HepG2 (cell line): ENCODE measurements around the gene LDAH. TPM values are rescaled to one million over a fixed set of nuclear protein-coding genes. Genes with fewer than 3 reads are reported as not detected.

ENCODE experiments used
- ARHGAP35 ChIP-seq: sonication (generic); formaldehyde crosslinking; IDR thresholded peaks from 2 replicates; pipeline ENCODE4 v1.9.0; 2022; ENCODE audit warnings: mild to moderate bottlenecking, inconsistent platforms, moderate library complexity, missing genetic modification reagents, borderline replicate concordance
- BORCS8-MEF2B ChIP-seq: sonication (generic); formaldehyde crosslinking; IDR thresholded peaks from 2 replicates; pipeline ENCODE4 v1.8.0; 2022; ENCODE audit warnings: mild to moderate bottlenecking, missing genetic modification reagents
- CREM ChIP-seq, 2 experiments: sonication (generic) in 1 of 2; formaldehyde crosslinking in 1 of 2; IDR thresholded peaks; 2 replicates each; pipeline versions ENCODE4 v1.4.0 to v1.6.1; 2016 to 2020; ENCODE audit warnings: antibody characterized with exemption in 1 of 2, mild to moderate bottlenecking in 1 of 2, missing genetic modification reagents in 1 of 2
- DZIP1 ChIP-seq: sonication (generic); formaldehyde crosslinking; IDR thresholded peaks from 2 replicates; pipeline ENCODE4 v1.5.0; 2020; ENCODE audit warnings: mild to moderate bottlenecking, missing genetic modification reagents
- FOXJ3 ChIP-seq: sonication (generic); formaldehyde crosslinking; IDR thresholded peaks from 2 replicates; pipeline ENCODE4 v1.4.0; 2020; ENCODE audit warnings: missing genetic modification reagents, mild to moderate bottlenecking, borderline replicate concordance
- FOXO4 ChIP-seq: sonication (generic); formaldehyde crosslinking; conservative IDR thresholded peaks from 2 replicates; pipeline ENCODE4 v1.8.1; 2023; ENCODE audit warnings: missing genetic modification reagents
- GZF1 ChIP-seq: sonication (generic); formaldehyde crosslinking; IDR thresholded peaks from 2 replicates; pipeline ENCODE4 v1.5.1; 2020; ENCODE audit warnings: mild to moderate bottlenecking, missing genetic modification reagents
- MED8 ChIP-seq: sonication (generic); formaldehyde crosslinking; IDR thresholded peaks from 2 replicates; pipeline ENCODE4 v1.8.1; 2023; ENCODE audit warnings: mild to moderate bottlenecking, missing genetic modification reagents; ENCODE audit not compliant: insufficient replicate concordance
- MIXL1 ChIP-seq: IDR thresholded peaks from 2 replicates; pipeline ENCODE4 v1.6.1; 2016
- NCOA2 ChIP-seq: sonication (generic); formaldehyde crosslinking; IDR thresholded peaks from 2 replicates; pipeline ENCODE4 v1.8.0; 2022; ENCODE audit warnings: inconsistent platforms
- PAX8 ChIP-seq: sonication (generic); formaldehyde crosslinking; IDR thresholded peaks from 2 replicates; pipeline ENCODE4 v1.8.0; 2022; ENCODE audit warnings: mild to moderate bottlenecking, missing genetic modification reagents, borderline replicate concordance
- RCOR2 ChIP-seq: IDR thresholded peaks from 2 replicates; pipeline ENCODE4 v1.6.1; 2016; ENCODE audit warnings: missing biosample characterization, missing genetic modification reagents
- SOX6 ChIP-seq, 2 experiments: fragments of 450-650 bp in 1 of 2; sonication (generic) in 1 of 2; formaldehyde crosslinking in 1 of 2; IDR thresholded peaks; 2 replicates each; pipeline versions ENCODE4 v1.4.0 to v1.6.1; 2017 to 2020; ENCODE audit warnings: antibody characterized with exemption in 1 of 2, mild to moderate bottlenecking in 1 of 2, missing genetic modification reagents in 1 of 2
- TFAP4 ChIP-seq: sonication (generic); IDR thresholded peaks from 2 replicates; pipeline ENCODE4 v1.6.1; 2016; ENCODE audit warnings: low read depth, borderline replicate concordance
- THAP7 ChIP-seq: sonication (generic); formaldehyde crosslinking; IDR thresholded peaks from 2 replicates; pipeline ENCODE4 v1.8.1; 2023; ENCODE audit warnings: mild to moderate bottlenecking, missing genetic modification reagents
- ZBTB7A ChIP-seq: sonication (generic); formaldehyde crosslinking; IDR thresholded peaks from 2 replicates; pipeline ENCODE4 v1.8.0; 2022; ENCODE audit warnings: mild to moderate bottlenecking, missing genetic modification reagents
- ZFX ChIP-seq: sonication (generic); formaldehyde crosslinking; IDR thresholded peaks from 2 replicates; pipeline ENCODE4 v1.4.0; 2020; ENCODE audit warnings: mild to moderate bottlenecking, low read depth, missing genetic modification reagents, moderate library complexity
- ZMYM4 ChIP-seq: sonication (generic); formaldehyde crosslinking; IDR thresholded peaks from 2 replicates; pipeline ENCODE4 v1.8.1; 2023; ENCODE audit warnings: mild to moderate bottlenecking, missing genetic modification reagents
- ZNF124 ChIP-seq: sonication (generic); formaldehyde crosslinking; IDR thresholded peaks from 2 replicates; pipeline ENCODE4 v1.4.0; 2020; ENCODE audit warnings: missing genetic modification reagents
- ZNF260 ChIP-seq: sonication (generic); formaldehyde crosslinking; IDR thresholded peaks from 2 replicates; pipeline ENCODE4 v1.4.0; 2020; ENCODE audit warnings: missing genetic modification reagents, low read depth, mild to moderate bottlenecking, borderline replicate concordance
- ZNF331 ChIP-seq: sonication (generic); formaldehyde crosslinking; IDR thresholded peaks from 2 replicates; pipeline ENCODE4 v1.4.0; 2020; ENCODE audit warnings: missing genetic modification reagents
- ZNF362 ChIP-seq: sonication (generic); formaldehyde crosslinking; IDR thresholded peaks from 2 replicates; pipeline ENCODE4 v1.4.0; 2020; ENCODE audit warnings: missing genetic modification reagents, mild to moderate bottlenecking, borderline replicate concordance
- ZNF652 ChIP-seq: IDR thresholded peaks from 2 replicates; pipeline ENCODE4 v1.6.1; 2016; ENCODE audit warnings: low read depth, borderline replicate concordance
- polyA plus RNA-seq, 8 experiments: library from polyadenylated mRNA; depleted of rRNA in 3 of 8; stranded (reverse) in 7 of 8; unstranded in 1 of 8; fragments of >200 nt; fragmentation: Illumina TruSeq in 4 of 8; extraction: Trizol in 4 of 8; gene quantifications; 2 replicates each; pipeline versions ENCODE4 v1.2.1 to v1.2.3, GENCODE V29; 2011 to 2016; ENCODE audit warnings: low read depth in 4 of 8, missing spikeins in 1 of 8, mixed read lengths in 1 of 8; ENCODE audit not compliant: insufficient read depth in 1 of 8
- total RNA-seq, 5 experiments: library from RNA; depleted of rRNA; stranded (reverse); fragments of >200 nt; fragmentation: Illumina TruSeq; extraction: Trizol; gene quantifications; 2 replicates each; pipeline ENCODE4 v1.2.3, GENCODE V29; 2016; ENCODE audit warnings: low read depth in 1 of 5

Gene LDAH
- total and polyA plus RNA-seq, 2 of the 13 experiments (the other 11 are each of a cell fraction or from before 2014, with no cell fraction given): 28.8 to 46.2 TPM

GRCh38 chr2:20684581-20685063 is 138.3 kb downstream of the LDAH start (continued):
- TF ChIP-seq ZNF362: peak; percentile 84
- TF ChIP-seq BORCS8-MEF2B (CRISPR knock-in tag): peak; percentile 23; the same call in 1 of the 2 replicates
- no peak for TF ChIP-seq SOX6 (IDR thresholded peaks at IDR 0.05)
- TF ChIP-seq SOX6 (CRISPR knock-in tag; IDR thresholded peaks at IDR 0.05): peak; percentile 96
- peak; percentile 71 for TF ChIP-seq ZNF331 (CRISPR knock-in tag)
- TF ChIP-seq TFAP4: peak; percentile 22; the same call in 1 of the 2 replicates
- peak; percentile 46 for TF ChIP-seq MED8 (CRISPR knock-in tag)
- TF ChIP-seq DZIP1: no peak
- no peak for TF ChIP-seq PAX8 (CRISPR knock-in tag)
- peak; percentile 80 for TF ChIP-seq ZMYM4 (CRISPR knock-in tag)
- TF ChIP-seq NCOA2 (CRISPR knock-in tag): peak; percentile 29
- TF ChIP-seq ZBTB7A (CRISPR knock-in tag): 0 out of 2 replicates have a peak, but pooled peaks have one; percentile 20
- TF ChIP-seq RCOR2: 0 out of 2 replicates have a peak, but pooled peaks have one; percentile 33
- TF ChIP-seq CREM (IDR thresholded peaks at IDR 0.05): peak; percentile 32; the same call in 1 of the 2 replicates
- no peak for TF ChIP-seq CREM (CRISPR knock-in tag; IDR thresholded peaks at IDR 0.05)
- TF ChIP-seq ZNF652 (CRISPR knock-in tag): no peak
- no peak for TF ChIP-seq GZF1
- TF ChIP-seq ZNF260 (CRISPR knock-in tag): no peak
- peak; percentile 34; the same call in 1 of the 2 replicates for TF ChIP-seq ZNF124 (CRISPR knock-in tag)
- 0 out of 2 replicates have a peak, but pooled peaks have one; percentile 18 for TF ChIP-seq MIXL1 (CRISPR knock-in tag)
- peak; percentile 48; the same call in 1 of the 2 replicates for TF ChIP-seq FOXJ3 (CRISPR knock-in tag)
- TF ChIP-seq THAP7 (CRISPR knock-in tag): no peak
- no peak for TF ChIP-seq FOXO4 (CRISPR knock-in tag)
- TF ChIP-seq ZFX (CRISPR knock-in tag): peak; percentile 16; the same call in 1 of the 2 replicates
- TF ChIP-seq ARHGAP35 (CRISPR knock-in tag): no peak
